Liver (tissue), 9 donors: ENCODE data around the gene APBB3. TPM values are rescaled to one million over a fixed set of nuclear protein-coding genes. Genes with fewer than 3 reads are reported as not detected.
A peak's percentile ranks its signal among the peaks of the same experiment; 100 is the strongest.

Experiments used
- DNase-seq: peaks from one replicate; pipeline ENCODE4 v3.0.0-alpha.2; 2017; ENCODE audit warnings: low spot score
- H3K27ac ChIP-seq, 2 donors: one replicate each; pipeline ENCODE4 v1.7.0; 2013; ENCODE audit warnings: inconsistent platforms in 2 of 2, low read length in 2 of 2, control low read depth in 1 of 2, low read depth in 1 of 2, mild to moderate bottlenecking in 1 of 2
- H3K27me3 ChIP-seq, 4 donors: one replicate each; pipeline versions ENCODE4 v1.6.1 to v1.7.0; 2013; ENCODE audit warnings: low read length in 3 of 4, inconsistent platforms in 1 of 4, mild to moderate bottlenecking in 1 of 4, moderate library complexity in 1 of 4; ENCODE audit not compliant: control insufficient read depth in 4 of 4, insufficient read depth in 4 of 4
- H3K36me3 ChIP-seq, 4 donors: one replicate each; pipeline versions ENCODE4 v1.6.1 to v1.7.0; 2013; ENCODE audit warnings: low read length in 3 of 4, mild to moderate bottlenecking in 3 of 4, low read depth in 1 of 4, moderate library complexity in 1 of 4; ENCODE audit not compliant: control insufficient read depth in 4 of 4, insufficient read depth in 3 of 4
- H3K4me1 ChIP-seq, 4 donors: one replicate each; pipeline versions ENCODE4 v1.6.1 to v1.7.0; 2013; ENCODE audit warnings: low read length in 3 of 4, mild to moderate bottlenecking in 3 of 4, moderate library complexity in 1 of 4; ENCODE audit not compliant: control insufficient read depth in 4 of 4, insufficient read depth in 4 of 4
- H3K4me3 ChIP-seq, 3 donors: one replicate each; pipeline versions ENCODE4 v1.6.1 to v1.7.0; 2013; ENCODE audit warnings: low read length in 3 of 3, control low read depth in 1 of 3, low read depth in 1 of 3, mild to moderate bottlenecking in 1 of 3
- H3K9ac ChIP-seq, 2 donors: one replicate each; pipeline ENCODE4 v1.7.0; 2013; ENCODE audit warnings: low read length in 2 of 2, mild to moderate bottlenecking in 2 of 2, moderate library complexity in 2 of 2, control low read depth in 1 of 2, low read depth in 1 of 2
- H3K9me3 ChIP-seq, 4 donors: one replicate each; pipeline versions ENCODE4 v1.6.1 to v1.7.0; 2013; ENCODE audit warnings: low read length in 3 of 4; ENCODE audit not compliant: control insufficient read depth in 4 of 4
- EGR1 ChIP-seq, 2 donors: IDR thresholded peaks; 2 replicates each; pipeline ENCODE4 v1.6.1; 2016 to 2018; ENCODE audit warnings: antibody characterized with exemption in 2 of 2, low read depth in 2 of 2
- FOXA1 ChIP-seq: IDR thresholded peaks from 2 replicates; pipeline ENCODE4 v1.6.1; 2016; ENCODE audit warnings: antibody characterized with exemption
- FOXA2 ChIP-seq: IDR thresholded peaks from 2 replicates; pipeline ENCODE4 v1.6.1; 2016; ENCODE audit warnings: antibody characterized with exemption
- GABPA ChIP-seq, 2 donors: IDR thresholded peaks in 1 of 2; conservative IDR thresholded peaks in 1 of 2; 2 replicates each; pipeline ENCODE4 v1.6.1; 2016; ENCODE audit warnings: antibody characterized with exemption in 2 of 2, mild to moderate bottlenecking in 1 of 2, moderate library complexity in 1 of 2
- HNF4A ChIP-seq, 2 donors: conservative IDR thresholded peaks; 2 replicates each; pipeline ENCODE4 v1.6.1; 2016; ENCODE audit warnings: antibody characterized with exemption in 2 of 2, mild to moderate bottlenecking in 2 of 2
- HNF4G ChIP-seq: IDR thresholded peaks from 2 replicates; pipeline ENCODE4 v1.6.1; 2016; ENCODE audit warnings: antibody characterized with exemption
- JUND ChIP-seq, 2 donors: IDR thresholded peaks; 2 replicates each; pipeline ENCODE4 v1.6.1; 2016; ENCODE audit warnings: antibody characterized with exemption in 2 of 2
- NR2F2 ChIP-seq: IDR thresholded peaks from 2 replicates; pipeline ENCODE4 v1.6.1; 2016; ENCODE audit warnings: antibody characterized with exemption
- RAD21 ChIP-seq, 2 donors: IDR thresholded peaks; 2 replicates each; pipeline ENCODE4 v1.6.1; 2016; ENCODE audit warnings: antibody characterized with exemption in 2 of 2, mild to moderate bottlenecking in 2 of 2
- RXRA ChIP-seq, 2 donors: IDR thresholded peaks; 2 replicates each; pipeline ENCODE4 v1.6.1; 2017 to 2018; ENCODE audit warnings: antibody characterized with exemption in 2 of 2, mild to moderate bottlenecking in 1 of 2
- TAF1 ChIP-seq: conservative IDR thresholded peaks from 2 replicates; pipeline ENCODE4 v1.6.1; 2016; ENCODE audit warnings: antibody characterized with exemption, mild to moderate bottlenecking
- WGBS: extraction: QIAGEN DNeasy Blood & Tissue Kit; methylation state at CpG from one replicate; pipeline ENCODE4 v1.1.7; 2013; 5-methylcytosine and 5-hydroxymethylcytosine counted together
- polyA plus RNA-seq, 2 donors: library from polyadenylated mRNA; stranded (reverse) in 1 of 2; unstranded in 1 of 2; fragments of 200-250 nt in 1 of 2; fragments of >200 nt in 1 of 2; fragmentation: Nextera tagmentation in 1 of 2; extraction: Ambion mirVana in 1 of 2; gene quantifications; one replicate each; pipeline versions ENCODE4 v1.2.1 to v1.2.3, GENCODE V29; 2013 to 2015
- total RNA-seq, 2 donors: library from RNA; depleted of rRNA; stranded (reverse); fragments of >200 nt; gene quantifications; one replicate each; pipeline ENCODE4 v1.2.3, GENCODE V29; 2014
- TF ChIP-seq, protein P1 (sequence below): fragments of 150-350 bp; IDR thresholded peaks from 2 replicates; pipeline ENCODE4 v1.5.1; 2017; ENCODE audit warnings: improper control_type of control experiment, low read depth, low read length; ENCODE audit not compliant: missing input control
- TF ChIP-seq, protein P2 (sequence below): IDR thresholded peaks from 2 replicates; pipeline ENCODE4 v1.6.1; 2016; ENCODE audit warnings: antibody characterized with exemption
- TF ChIP-seq, protein P3 (sequence below): IDR thresholded peaks from 2 replicates; pipeline ENCODE4 v1.6.1; 2016; ENCODE audit warnings: antibody characterized with exemption
- donor health status: healthy.
- donor health status: healthy.
- donor health status: healthy.
- donor health status: healthy.
- donor health status: healthy.

The APBB3 gene
- total and polyA plus RNA-seq, 4 donors: 4.6 to 40.5 (median 19.6) TPM

DNA sequence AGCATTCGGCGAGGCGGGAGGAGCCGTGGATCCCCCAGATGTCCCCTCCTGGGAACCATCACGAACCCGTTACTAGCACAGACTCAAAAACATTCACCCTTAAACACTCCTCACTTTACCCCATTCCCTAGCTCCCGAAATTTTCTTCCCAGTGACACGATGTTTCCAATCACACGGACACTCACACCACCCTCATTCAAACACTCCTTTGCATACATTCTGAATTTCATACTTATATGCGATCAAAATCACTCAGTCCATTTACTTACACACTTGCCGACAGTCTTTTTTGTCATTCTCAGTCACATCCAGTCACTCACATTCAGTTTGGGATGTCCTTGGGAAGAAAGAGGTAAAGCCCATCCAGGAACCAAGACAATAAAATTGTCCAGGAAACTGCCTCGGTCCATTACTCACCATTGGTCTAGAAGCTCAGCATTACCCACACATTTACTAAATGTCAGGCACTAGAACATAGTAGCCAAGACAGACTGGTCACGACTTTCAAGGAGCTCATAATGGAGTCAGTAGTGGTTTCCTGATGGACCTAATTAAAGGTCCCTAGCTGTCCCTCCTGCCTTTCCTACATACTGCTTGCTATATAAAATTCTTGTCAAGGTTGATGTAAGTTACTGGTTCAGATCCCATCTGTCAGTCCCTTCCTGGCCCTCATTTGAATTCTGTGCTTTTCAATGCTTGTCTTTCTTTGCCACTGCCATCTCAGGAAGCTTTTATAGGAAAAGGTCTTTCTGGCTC lies 804 bp upstream of the APBB3 start:
- peak overlapping the region; percentile 92 to 96 for H3K27ac ChIP-seq
- H3K4me1 ChIP-seq: peaks cover 23 to 75% (median 70%) of the 10 kb centered on the region in 4 donors
- DNase-seq: no peak
- H3K36me3 ChIP-seq: peaks cover 6 to 20% (median 15%) of the 10 kb centered on the region in 4 donors
- H3K27me3 ChIP-seq: no peaks in the 10 kb centered on the region
- H3K4me3 ChIP-seq: peak overlapping the region; percentile 66 to 97 (median 93)
- H3K9me3 ChIP-seq: no peaks in the 10 kb centered on the region
- H3K9ac ChIP-seq: peak overlapping the region; percentile 73 to 95
- 7% methylated on average over 13 of the region's 13 CpGs for WGBS
- TF ChIP-seq, protein P1, sequence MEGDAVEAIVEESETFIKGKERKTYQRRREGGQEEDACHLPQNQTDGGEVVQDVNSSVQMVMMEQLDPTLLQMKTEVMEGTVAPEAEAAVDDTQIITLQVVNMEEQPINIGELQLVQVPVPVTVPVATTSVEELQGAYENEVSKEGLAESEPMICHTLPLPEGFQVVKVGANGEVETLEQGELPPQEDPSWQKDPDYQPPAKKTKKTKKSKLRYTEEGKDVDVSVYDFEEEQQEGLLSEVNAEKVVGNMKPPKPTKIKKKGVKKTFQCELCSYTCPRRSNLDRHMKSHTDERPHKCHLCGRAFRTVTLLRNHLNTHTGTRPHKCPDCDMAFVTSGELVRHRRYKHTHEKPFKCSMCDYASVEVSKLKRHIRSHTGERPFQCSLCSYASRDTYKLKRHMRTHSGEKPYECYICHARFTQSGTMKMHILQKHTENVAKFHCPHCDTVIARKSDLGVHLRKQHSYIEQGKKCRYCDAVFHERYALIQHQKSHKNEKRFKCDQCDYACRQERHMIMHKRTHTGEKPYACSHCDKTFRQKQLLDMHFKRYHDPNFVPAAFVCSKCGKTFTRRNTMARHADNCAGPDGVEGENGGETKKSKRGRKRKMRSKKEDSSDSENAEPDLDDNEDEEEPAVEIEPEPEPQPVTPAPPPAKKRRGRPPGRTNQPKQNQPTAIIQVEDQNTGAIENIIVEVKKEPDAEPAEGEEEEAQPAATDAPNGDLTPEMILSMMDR: no peak
- TF ChIP-seq, protein P2, sequence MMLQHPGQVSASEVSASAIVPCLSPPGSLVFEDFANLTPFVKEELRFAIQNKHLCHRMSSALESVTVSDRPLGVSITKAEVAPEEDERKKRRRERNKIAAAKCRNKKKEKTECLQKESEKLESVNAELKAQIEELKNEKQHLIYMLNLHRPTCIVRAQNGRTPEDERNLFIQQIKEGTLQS: no peak
- TF ChIP-seq FOXA1: no peak
- no peak for TF ChIP-seq HNF4A (conservative IDR thresholded peaks at IDR 0.05)
- no peak for TF ChIP-seq NR2F2
- TF ChIP-seq HNF4G: no peak

DNA sequence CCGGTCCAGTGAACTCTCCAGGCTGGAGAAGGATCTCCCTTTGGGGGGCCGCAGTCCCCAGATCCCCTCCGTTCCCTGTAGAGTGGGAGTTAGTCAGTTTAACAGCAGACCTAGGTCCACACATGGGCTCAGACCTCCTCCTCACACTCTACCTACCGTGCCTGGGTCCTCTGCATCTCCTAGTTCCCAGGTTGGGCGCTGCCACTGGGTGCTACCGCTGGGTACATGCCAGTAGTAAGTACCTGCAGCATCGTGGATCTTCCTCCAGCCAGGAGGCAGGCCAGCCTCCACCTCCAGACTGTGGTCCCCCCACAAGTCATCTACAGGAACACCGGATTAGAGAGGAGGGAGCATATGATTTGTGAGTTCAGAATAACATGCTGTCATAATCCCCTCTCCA lies 802 bp downstream of the APBB3 start:
- peaks cover 6 to 20% (median 15%) of the 10 kb centered on the region in 4 donors for H3K36me3 ChIP-seq
- peak overlapping the region; percentile 62 to 97 (median 66) for H3K4me3 ChIP-seq
- H3K4me1 ChIP-seq: peaks cover 27 to 77% (median 73%) of the 10 kb centered on the region in 4 donors

DNA sequence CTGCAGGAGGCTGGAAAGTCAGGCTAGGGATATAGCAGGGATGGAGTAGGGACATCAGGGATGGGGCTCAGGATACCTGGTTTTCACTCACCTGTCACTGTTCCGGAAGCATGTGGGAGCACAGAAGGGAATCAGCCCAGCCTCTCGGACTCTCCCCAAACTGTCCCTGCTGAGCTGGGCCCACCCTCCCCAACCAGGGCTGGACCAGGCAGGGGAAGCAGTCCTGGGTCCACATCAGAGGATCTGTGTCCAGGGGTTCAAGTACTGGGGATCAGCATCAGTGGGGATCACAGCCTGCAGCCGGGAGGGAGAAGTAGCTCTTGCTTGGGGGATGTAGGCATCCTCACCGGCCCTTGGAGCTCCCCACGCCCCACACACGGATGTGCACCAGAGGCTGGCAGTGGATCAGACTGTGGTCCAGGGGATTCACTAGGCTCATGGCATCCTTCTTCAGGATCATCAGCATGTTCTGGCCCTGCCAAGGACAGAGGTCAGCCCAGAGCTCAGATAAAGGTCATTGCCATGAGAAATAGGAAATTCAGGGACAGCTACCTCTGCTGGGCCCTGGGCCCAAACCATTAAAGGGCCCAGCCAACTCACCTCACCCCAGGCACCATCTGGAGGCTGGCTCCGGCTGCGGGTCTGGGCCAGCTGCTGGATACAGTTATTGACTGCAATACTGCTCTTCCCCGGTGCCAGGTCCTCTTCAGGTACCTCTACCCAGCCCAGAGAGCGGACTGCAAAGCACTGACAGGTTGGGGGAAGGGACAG lies 2.5 kb downstream of the APBB3 start:
- Histone ChIP-seq H3K9me3 (no peaks in the 10 kb centered on the region), H3K9ac (no peak overlapping the region), H3K36me3 (peaks cover 1 to 9% (median 6%) of the 10 kb centered on the region in 4 donors), H3K27ac (peak overlapping the region; percentile 42 to 55), H3K4me3 (no peak overlapping the region), H3K27me3 (no peaks in the 10 kb centered on the region), H3K4me1 (peaks cover 26 to 78% (median 76%) of the 10 kb centered on the region in 4 donors)
- 55% methylated on average over 10 of the region's 10 CpGs for WGBS
- DNase-seq: no peak
- TF ChIP-seq FOXA2: no peak
- TF ChIP-seq EGR1 (IDR thresholded peaks at IDR 0.05; ENCODE audit: low read depth in 2 of 2): peak in 1 of 2 donors; percentile 53
- TF ChIP-seq NR2F2: peak; percentile 74
- peak; percentile 9 for TF ChIP-seq FOXA1
- TF ChIP-seq, protein P2: no peak
- TF ChIP-seq JUND (IDR thresholded peaks at IDR 0.05): peak in 1 of 2 donors; percentile 27
- peak; percentile 40 for TF ChIP-seq HNF4G
- peak; percentile 52 to 59 for TF ChIP-seq RAD21 (IDR thresholded peaks at IDR 0.05)
- TF ChIP-seq RXRA (IDR thresholded peaks at IDR 0.05): peak; percentile 97 to 98
- peak in 1 of 2 donors; percentile 64 for TF ChIP-seq GABPA (IDR thresholded peaks at IDR 0.05 in 1 of 2, conservative IDR thresholded peaks at IDR 0.05 in 1 of 2)
- peak; percentile 70 to 79 for TF ChIP-seq HNF4A (conservative IDR thresholded peaks at IDR 0.05)
- TF ChIP-seq TAF1: no peak
- TF ChIP-seq, protein P1: no peak
- TF ChIP-seq, protein P3, sequence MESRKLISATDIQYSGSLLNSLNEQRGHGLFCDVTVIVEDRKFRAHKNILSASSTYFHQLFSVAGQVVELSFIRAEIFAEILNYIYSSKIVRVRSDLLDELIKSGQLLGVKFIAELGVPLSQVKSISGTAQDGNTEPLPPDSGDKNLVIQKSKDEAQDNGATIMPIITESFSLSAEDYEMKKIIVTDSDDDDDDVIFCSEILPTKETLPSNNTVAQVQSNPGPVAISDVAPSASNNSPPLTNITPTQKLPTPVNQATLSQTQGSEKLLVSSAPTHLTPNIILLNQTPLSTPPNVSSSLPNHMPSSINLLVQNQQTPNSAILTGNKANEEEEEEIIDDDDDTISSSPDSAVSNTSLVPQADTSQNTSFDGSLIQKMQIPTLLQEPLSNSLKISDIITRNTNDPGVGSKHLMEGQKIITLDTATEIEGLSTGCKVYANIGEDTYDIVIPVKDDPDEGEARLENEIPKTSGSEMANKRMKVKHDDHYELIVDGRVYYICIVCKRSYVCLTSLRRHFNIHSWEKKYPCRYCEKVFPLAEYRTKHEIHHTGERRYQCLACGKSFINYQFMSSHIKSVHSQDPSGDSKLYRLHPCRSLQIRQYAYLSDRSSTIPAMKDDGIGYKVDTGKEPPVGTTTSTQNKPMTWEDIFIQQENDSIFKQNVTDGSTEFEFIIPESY: no peak

More for the DNA sequence above, 802 bp downstream of the APBB3 start:
- Histone ChIP-seq H3K9me3 (no peaks in the 10 kb centered on the region), H3K27ac (peak overlapping the region; percentile 92 to 96), H3K27me3 (no peaks in the 10 kb centered on the region), H3K9ac (peak overlapping the region; percentile 73 to 97)
- 67% methylated on average over 8 of the region's 8 CpGs for WGBS
- no peak for DNase-seq
- no peak for TF ChIP-seq JUND (IDR thresholded peaks at IDR 0.05)
- no peak for TF ChIP-seq FOXA2
- no peak for TF ChIP-seq HNF4A (conservative IDR thresholded peaks at IDR 0.05)
- TF ChIP-seq NR2F2: no peak
